Natural killer cell (primary cell): ENCODE results near the gene RALB. TPM values are rescaled to one million over a fixed set of nuclear protein-coding genes. Genes with fewer than 3 reads are reported as not detected.
A peak's percentile ranks its signal among the peaks of the same experiment; 100 is the strongest.

Source experiments
- ATAC-seq, 3 donors: fragments of 150-1000 bp in 2 of 3; fragments of 200-7000 bp in 1 of 3; cut with Tn5 transposase; 1 replicate in 1 of 3; 2 replicates in 2 of 3; pipeline ENCODE4 v1.10.0; 2021; ENCODE audit warnings: mild to moderate bottlenecking in 2 of 3, moderate library complexity in 2 of 3
- DNase-seq, 2 donors: peaks; one replicate each; pipeline versions ENCODE4 v3.0.0 to v3.0.0-alpha.2; 2013 to 2021; ENCODE audit warnings: mixed read lengths in 1 of 2
- H3K27ac ChIP-seq: one replicate; pipeline ENCODE4 v1.5.1; 2013; ENCODE audit warnings: mild to moderate bottlenecking, low read length
- H3K27me3 ChIP-seq: one replicate; pipeline ENCODE4 v1.6.1; 2013; ENCODE audit warnings: low read length; ENCODE audit not compliant: control insufficient read depth, insufficient read depth
- H3K36me3 ChIP-seq: one replicate; pipeline ENCODE4 v1.6.1; 2013; ENCODE audit warnings: low read length; ENCODE audit not compliant: control insufficient read depth, insufficient read depth
- H3K4me1 ChIP-seq: one replicate; pipeline ENCODE4 v1.6.1; 2013; ENCODE audit warnings: low read length; ENCODE audit not compliant: control insufficient read depth, insufficient read depth
- H3K4me3 ChIP-seq: one replicate; pipeline ENCODE4 v1.5.1; 2013; ENCODE audit warnings: low read length
- H3K9me3 ChIP-seq: one replicate; pipeline ENCODE4 v1.6.1; 2013; ENCODE audit warnings: low read length; ENCODE audit not compliant: control insufficient read depth, insufficient read depth
- H3K27ac Mint-ChIP-seq, 2 donors: one replicate each; pipeline ENCODE4 v1.8.0; 2022; ENCODE audit warnings: mild to moderate bottlenecking in 2 of 2, mixed read lengths in 2 of 2, moderate library complexity in 1 of 2
- H3K27me3 Mint-ChIP-seq, 2 donors: one replicate each; pipeline ENCODE4 v1.8.0; 2022; ENCODE audit warnings: low read depth in 2 of 2, mixed read lengths in 2 of 2
- H3K36me3 Mint-ChIP-seq: one replicate; pipeline ENCODE4 v1.8.0; 2022; ENCODE audit warnings: mixed read lengths
- H3K4me1 Mint-ChIP-seq, 2 donors: one replicate each; pipeline ENCODE4 v1.8.0; 2022; ENCODE audit warnings: mixed read lengths in 2 of 2
- H3K4me3 Mint-ChIP-seq: one replicate; pipeline ENCODE4 v1.8.0; 2022; ENCODE audit warnings: mild to moderate bottlenecking, moderate library complexity, mixed read lengths
- H3K9me3 Mint-ChIP-seq, 2 donors: one replicate each; pipeline ENCODE4 v1.8.0; 2022; ENCODE audit warnings: mixed read lengths in 2 of 2
- CTCF ChIP-seq: fragments of 200-600 bp; IDR thresholded peaks from one replicate; pipeline ENCODE4 v1.8.0; 2022; ENCODE audit warnings: antibody characterized with exemption
- WGBS: methylation state at CpG from one replicate; pipeline ENCODE4 v1.1.7; 2013; ENCODE audit warnings: missing lambda C conversion rate; ENCODE audit not compliant: insufficient coverage; 5-methylcytosine and 5-hydroxymethylcytosine counted together
- intact Hi-C: fragments of 100-400 bp; cut with micrococcal nuclease; formaldehyde crosslinking; loops from one replicate; pipeline ENCODE4 v1.14.2; 2022
- total RNA-seq, 4 donors: library from RNA; stranded (reverse); fragments of 120-200 nt in 1 of 4; gene quantifications; one replicate each; pipeline versions ENCODE4 v1.2.3 to v1.2.4, GENCODE V29; 2013 to 2022

Gene RALB
- total RNA-seq, 3 donors from 2014 or later (not counting 1 experiment from before 2014, with no cell fraction given): 21.0 to 25.9 (median 25.4) TPM

- H3K27me3 ChIP-seq: peaks cover 21% of the 10 kb centered on the region
- Mint-ChIP-seq H3K4me1 (peaks cover 0 to 4% of the 10 kb centered on the region in 2 donors), H3K36me3 (no peaks in the 10 kb centered on the region), H3K4me3 (no peak overlapping the region), H3K9me3 (no peaks in the 10 kb centered on the region), H3K27ac (no peak overlapping the region), H3K27me3 (peaks cover 39 to 61% of the 10 kb centered on the region in 2 donors)
- WGBS: 64% methylated on average over 1 of the region's 1 CpG
- no peak for DNase-seq
- TF ChIP-seq CTCF: no peak
- H3K9me3 ChIP-seq: no peaks in the 10 kb centered on the region
- no peaks in the 10 kb centered on the region for H3K36me3 ChIP-seq
- peaks cover under 1% of the 10 kb centered on the region for H3K4me1 ChIP-seq
- no peak overlapping the region for H3K4me3 ChIP-seq
- H3K27ac ChIP-seq: no peak overlapping the region
- intact Hi-C loops: no loop called here
- no peak for ATAC-seq
These were observed 85.4 kb downstream of the RALB start for GRCh38 chr2:120338015-120338414.

GRCh38 chr2:120341977-120342376 lies 89.3 kb downstream of the RALB start:
- peaks cover 32% of the 10 kb centered on the region for H3K27me3 ChIP-seq

GRCh38 chr2:120342446-120342845 lies 89.8 kb downstream of the RALB start:
- no peaks in the 10 kb centered on the region for H3K36me3 Mint-ChIP-seq
- TF ChIP-seq CTCF: no peak
- H3K4me3 ChIP-seq: no peak overlapping the region
- 29% methylated on average over 7 of the region's 7 CpGs for WGBS
- intact Hi-C loops: loop anchor here (10.0 kb wide), 1 partner anchor 332 kb away; no protein-coding TSS in a partner anchor
- H3K4me1 ChIP-seq: peaks cover 28% of the 10 kb centered on the region
- H3K27me3 Mint-ChIP-seq: peaks cover 31 to 42% of the 10 kb centered on the region in 2 donors
- H3K4me3 Mint-ChIP-seq: peak overlapping the region; percentile 28
- peaks cover 7 to 15% of the 10 kb centered on the region in 2 donors for H3K4me1 Mint-ChIP-seq
- no peaks in the 10 kb centered on the region for H3K9me3 Mint-ChIP-seq
- no peaks in the 10 kb centered on the region for H3K36me3 ChIP-seq
- DNase-seq: no peak
- no peak overlapping the region for H3K27ac Mint-ChIP-seq
- no peaks in the 10 kb centered on the region for H3K9me3 ChIP-seq
- no peak overlapping the region for H3K27ac ChIP-seq
- H3K27me3 ChIP-seq: peaks cover 33% of the 10 kb centered on the region
- ATAC-seq: no peak

More at GRCh38 chr2:120341977-120342376, 89.3 kb downstream of the RALB start:
- no peak overlapping the region for H3K27ac ChIP-seq
- ATAC-seq (no peak), DNase-seq (no peak)
- 30% methylated on average over 6 of the region's 7 CpGs for WGBS
- no peaks in the 10 kb centered on the region for H3K36me3 Mint-ChIP-seq
- no peaks in the 10 kb centered on the region for H3K9me3 ChIP-seq
- H3K27me3 Mint-ChIP-seq: peaks cover 31 to 42% of the 10 kb centered on the region in 2 donors
- intact Hi-C loops: loop anchor here (10.0 kb wide), 1 partner anchor 333 kb away; no protein-coding TSS in a partner anchor
- no peak overlapping the region for H3K4me3 ChIP-seq
- H3K4me3 Mint-ChIP-seq: peak overlapping the region; percentile 28
- peaks cover 4 to 11% of the 10 kb centered on the region in 2 donors for H3K4me1 Mint-ChIP-seq
- no peaks in the 10 kb centered on the region for H3K9me3 Mint-ChIP-seq
- no peak for TF ChIP-seq CTCF
- H3K27ac Mint-ChIP-seq: no peak overlapping the region
- H3K36me3 ChIP-seq: no peaks in the 10 kb centered on the region
- peaks cover 23% of the 10 kb centered on the region for H3K4me1 ChIP-seq

- peak overlapping the region; percentile 78 for H3K4me3 Mint-ChIP-seq
- Histone ChIP-seq H3K36me3 (no peaks in the 10 kb centered on the region), H3K4me1 (peaks cover 30% of the 10 kb centered on the region), H3K27ac (no peak overlapping the region), H3K9me3 (no peaks in the 10 kb centered on the region), H3K4me3 (no peak overlapping the region), H3K27me3 (peaks cover 33% of the 10 kb centered on the region)
- no peak for TF ChIP-seq CTCF
- DNase-seq: no peak
- H3K9me3 Mint-ChIP-seq: no peaks in the 10 kb centered on the region
- H3K27ac Mint-ChIP-seq: no peak overlapping the region
- no peak for ATAC-seq
- H3K4me1 Mint-ChIP-seq: peaks cover 7 to 18% of the 10 kb centered on the region in 2 donors
- WGBS: 34% methylated on average over 5 of the region's 5 CpGs
- peaks cover 35 to 44% of the 10 kb centered on the region in 2 donors for H3K27me3 Mint-ChIP-seq
- intact Hi-C loops: loop anchor here (10.0 kb wide), 1 partner anchor 332 kb away; no protein-coding TSS in a partner anchor
- no peaks in the 10 kb centered on the region for H3K36me3 Mint-ChIP-seq
These were observed 90.4 kb downstream of the RALB start for GRCh38 chr2:120343100-120343432.
